ENCODE data around the gene TTC39A. TPM values are rescaled to one million over a fixed set of nuclear protein-coding genes. Genes with fewer than 3 reads are reported as not detected.

The TTC39A gene
- total RNA-seq, 1 donor = 0.43 TPM

DNA sequence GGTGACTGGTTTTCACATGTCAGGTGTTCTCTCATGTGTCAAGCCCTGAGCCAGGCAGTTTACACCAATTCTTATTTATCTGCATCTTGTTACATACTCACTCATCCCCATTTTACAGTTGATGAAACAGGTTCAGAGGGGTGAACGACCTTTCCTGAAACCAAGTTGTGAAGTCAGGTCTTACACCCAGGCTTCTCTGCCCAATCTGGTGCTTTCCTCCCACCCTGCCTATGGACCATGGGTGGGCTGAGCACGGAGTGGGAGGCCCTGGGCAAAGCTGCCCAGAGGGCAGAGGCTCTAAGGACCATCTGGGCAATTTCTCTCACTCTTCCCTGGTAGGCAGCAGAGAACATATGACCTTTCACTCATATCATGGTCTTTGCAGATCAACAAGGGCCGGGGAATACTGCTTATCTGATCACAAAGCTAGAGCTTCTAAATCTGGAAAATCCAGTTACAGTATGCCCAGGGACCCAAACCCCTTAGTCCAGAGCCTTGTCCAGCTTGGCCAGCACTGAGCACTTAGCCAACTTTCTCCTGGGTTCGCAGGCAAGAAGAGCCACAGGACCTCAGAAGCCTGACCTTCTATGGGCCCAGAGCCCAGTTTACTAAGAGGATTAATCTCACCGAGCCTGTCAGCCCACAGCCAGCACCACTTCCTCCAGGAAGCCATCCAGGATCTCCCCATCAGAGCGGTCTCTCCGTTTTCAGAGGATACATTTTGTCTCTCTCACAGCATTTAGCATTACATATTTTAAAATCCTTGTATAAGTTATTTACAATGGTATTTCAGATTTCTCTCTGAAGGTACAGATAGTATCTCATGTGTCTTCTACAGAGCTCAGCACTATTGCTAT is 16.0 kb upstream of the TTC39A start:
- no peak for DNase-seq (ENCODE audit: low read depth)
- TF ChIP-seq, protein P1, sequence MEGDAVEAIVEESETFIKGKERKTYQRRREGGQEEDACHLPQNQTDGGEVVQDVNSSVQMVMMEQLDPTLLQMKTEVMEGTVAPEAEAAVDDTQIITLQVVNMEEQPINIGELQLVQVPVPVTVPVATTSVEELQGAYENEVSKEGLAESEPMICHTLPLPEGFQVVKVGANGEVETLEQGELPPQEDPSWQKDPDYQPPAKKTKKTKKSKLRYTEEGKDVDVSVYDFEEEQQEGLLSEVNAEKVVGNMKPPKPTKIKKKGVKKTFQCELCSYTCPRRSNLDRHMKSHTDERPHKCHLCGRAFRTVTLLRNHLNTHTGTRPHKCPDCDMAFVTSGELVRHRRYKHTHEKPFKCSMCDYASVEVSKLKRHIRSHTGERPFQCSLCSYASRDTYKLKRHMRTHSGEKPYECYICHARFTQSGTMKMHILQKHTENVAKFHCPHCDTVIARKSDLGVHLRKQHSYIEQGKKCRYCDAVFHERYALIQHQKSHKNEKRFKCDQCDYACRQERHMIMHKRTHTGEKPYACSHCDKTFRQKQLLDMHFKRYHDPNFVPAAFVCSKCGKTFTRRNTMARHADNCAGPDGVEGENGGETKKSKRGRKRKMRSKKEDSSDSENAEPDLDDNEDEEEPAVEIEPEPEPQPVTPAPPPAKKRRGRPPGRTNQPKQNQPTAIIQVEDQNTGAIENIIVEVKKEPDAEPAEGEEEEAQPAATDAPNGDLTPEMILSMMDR (IDR thresholded peaks at IDR 0.05; ENCODE audit: insufficient read depth, low read depth, low read length) = no peak
- no peak overlapping the region for H3K4me3 ChIP-seq (ENCODE audit: low read depth, low read length)

DNA sequence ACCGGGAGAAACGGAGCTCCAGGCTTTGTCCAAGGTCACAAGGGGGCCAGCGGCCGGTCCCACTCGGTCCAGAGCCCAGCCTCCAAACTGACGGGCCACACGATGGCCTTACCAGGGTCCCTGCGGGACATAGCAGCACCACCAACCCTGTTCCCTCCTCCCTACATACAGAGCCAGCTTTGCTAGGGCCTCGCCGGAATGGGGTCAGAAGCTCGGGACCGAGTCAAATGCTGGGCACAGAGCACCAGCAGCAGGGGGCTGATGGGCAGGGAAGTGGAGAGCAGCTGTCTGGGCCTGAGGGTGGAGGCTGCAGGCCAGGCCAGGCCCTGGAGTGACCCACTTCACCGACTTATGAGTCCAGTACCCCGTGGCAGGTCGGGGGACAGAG is 14.9 kb upstream of the TTC39A start:
- no peak for DNase-seq (ENCODE audit: low read depth)
- no peak overlapping the region for H3K4me3 ChIP-seq (ENCODE audit: low read depth, low read length)
- TF ChIP-seq, protein P1 (IDR thresholded peaks at IDR 0.05; ENCODE audit: insufficient read depth, low read depth, low read length) = no peak

DNA sequence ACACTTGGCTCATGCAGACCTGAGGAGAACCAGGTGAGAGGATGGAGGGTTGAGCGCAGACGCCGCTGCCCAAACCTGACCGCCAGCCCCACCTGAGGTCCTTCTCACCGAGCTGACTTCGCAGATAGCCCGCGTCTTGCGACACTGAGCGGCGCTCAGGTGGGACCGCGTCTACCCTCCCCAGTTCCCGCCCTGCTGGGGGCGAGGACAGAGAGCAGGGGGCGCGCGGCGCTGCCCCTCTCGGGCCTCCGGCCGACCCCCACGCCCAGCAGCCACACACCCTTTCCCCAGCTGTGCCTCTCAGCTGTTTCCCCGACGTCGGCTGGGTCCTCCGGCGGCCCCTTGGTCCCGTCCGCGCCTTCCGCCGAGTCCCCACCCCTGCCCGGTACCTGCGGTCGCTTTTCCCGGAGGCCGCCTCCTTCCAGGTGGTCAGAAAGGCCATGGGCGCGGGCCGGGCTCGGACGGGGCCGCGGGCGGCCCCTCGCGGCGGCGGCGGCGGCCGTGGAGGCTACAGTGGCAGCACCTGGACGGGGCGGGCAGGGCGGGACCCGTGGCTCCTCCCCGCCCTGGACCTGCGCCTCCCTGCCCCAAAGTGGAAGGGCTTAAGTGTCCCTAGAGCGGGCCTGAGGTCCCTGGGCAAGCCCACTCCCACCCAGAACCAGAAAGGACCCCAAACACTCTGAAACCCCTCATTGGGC is 14.4 kb upstream of the TTC39A start:
- TF ChIP-seq, protein P1 (IDR thresholded peaks at IDR 0.05; ENCODE audit: insufficient read depth, low read depth, low read length) = no peak
- peak overlapping the region; percentile 40 for H3K4me3 ChIP-seq (ENCODE audit: low read depth, low read length)
- no peak for DNase-seq (ENCODE audit: low read depth)

DNA sequence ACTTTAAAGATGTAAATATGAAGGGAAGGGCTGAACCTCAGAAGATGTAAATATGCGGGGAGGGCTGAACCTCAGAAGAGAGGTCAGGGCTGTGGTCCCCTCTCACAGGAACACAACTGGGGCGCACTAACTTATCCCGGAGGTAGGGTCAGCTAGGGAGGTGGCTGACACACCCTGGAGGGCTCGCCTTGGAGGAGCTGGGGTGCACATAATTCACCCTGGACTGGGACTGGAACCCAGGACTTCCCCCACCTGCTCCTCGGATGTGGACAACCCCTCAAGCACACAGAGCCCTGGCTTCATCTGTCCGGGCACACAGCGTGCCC is 13.9 kb upstream of the TTC39A start:
- TF ChIP-seq, protein P1 (IDR thresholded peaks at IDR 0.05; ENCODE audit: insufficient read depth, low read depth, low read length) = no peak

DNA sequence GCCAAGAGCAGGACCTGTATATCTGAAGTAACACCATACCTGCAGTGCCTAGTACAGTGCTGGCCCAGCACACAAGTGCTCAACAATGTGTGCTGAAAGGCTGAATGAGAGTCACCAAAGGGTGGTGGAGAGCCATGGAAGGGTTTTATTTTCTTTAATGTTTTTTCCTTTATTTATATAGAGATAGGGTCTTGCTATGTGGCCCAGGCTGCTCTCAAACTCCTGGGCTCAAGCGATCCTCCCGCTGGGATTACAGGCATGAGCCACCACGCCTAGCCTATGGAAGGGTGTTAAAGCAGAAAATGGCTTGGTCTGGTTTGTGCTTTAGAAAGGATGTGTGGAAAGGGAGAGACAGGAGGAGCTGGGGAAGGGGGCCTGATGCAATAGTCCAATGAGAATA is 13.3 kb upstream of the TTC39A start:
- H3K4me3 ChIP-seq (ENCODE audit: low read depth, low read length) = no peak overlapping the region
- DNase-seq (ENCODE audit: low read depth) = no peak
- TF ChIP-seq, protein P1 (IDR thresholded peaks at IDR 0.05; ENCODE audit: insufficient read depth, low read depth, low read length) = no peak

More for the DNA sequence above, 13.9 kb upstream of the TTC39A start:
- H3K4me3 ChIP-seq (ENCODE audit: low read depth, low read length) = no peak overlapping the region
- DNase-seq (ENCODE audit: low read depth) = no peak

DNA sequence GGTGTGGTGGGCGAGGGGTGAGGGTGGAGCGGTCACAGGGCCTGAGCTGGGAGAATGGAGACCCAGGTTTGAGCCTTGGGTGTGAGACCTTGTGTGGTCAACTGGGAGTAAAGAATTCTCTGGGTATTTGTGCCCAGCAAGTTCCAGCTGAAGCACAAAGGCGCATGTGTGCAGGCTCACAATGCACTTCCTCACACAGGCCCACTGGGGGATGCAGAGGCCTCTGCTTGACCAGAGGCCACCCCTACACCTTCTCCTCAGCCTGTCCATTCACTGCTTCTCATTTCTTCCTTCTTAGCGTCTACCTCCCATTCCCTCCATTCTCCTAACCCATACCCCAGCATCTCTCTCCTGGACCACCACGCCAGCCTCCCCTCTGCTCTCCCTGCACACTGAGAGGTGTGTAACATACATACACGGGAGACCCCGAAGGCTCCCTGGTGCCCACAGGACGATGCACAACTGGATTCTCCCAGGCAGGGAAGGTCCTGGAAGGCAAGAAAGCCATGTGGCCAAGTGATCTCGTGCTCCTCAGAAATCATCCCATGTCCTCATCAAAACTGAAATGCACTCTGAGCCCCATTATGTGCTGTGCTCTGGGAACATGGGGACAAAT is 12.3 kb upstream of the TTC39A start:
- TF ChIP-seq, protein P1 (IDR thresholded peaks at IDR 0.05; ENCODE audit: insufficient read depth, low read depth, low read length) = no peak
- no peak overlapping the region for H3K4me3 ChIP-seq (ENCODE audit: low read depth, low read length)
- DNase-seq (ENCODE audit: low read depth) = no peak

Data from fibroblast of villous mesenchyme (primary cell).